Measurements from ENCODE around the gene HUNK.

The HUNK gene

GRCh38 chr21:31908106-31909031 lies 35.5 kb downstream of the HUNK start:
- TF ChIP-seq TSHZ2 (CRISPR knock-in tag; IDR thresholded peaks at IDR 0.05) (no peak), CSRNP3 (CRISPR knock-in tag; IDR thresholded peaks at IDR 0.05) (no peak), POU6F1 (CRISPR knock-in tag; IDR thresholded peaks at IDR 0.05; ENCODE audit: borderline replicate concordance, low read depth) (no peak), ZFP3 (CRISPR knock-in tag; IDR thresholded peaks at IDR 0.05) (no peak), OSR1 (CRISPR knock-in tag; IDR thresholded peaks at IDR 0.05) (no peak), ESRRG (CRISPR knock-in tag; IDR thresholded peaks at IDR 0.05) (no peak), TCF4 (CRISPR knock-in tag; IDR thresholded peaks at IDR 0.05; ENCODE audit: borderline replicate concordance) (no peak), RARB (CRISPR knock-in tag; IDR thresholded peaks at IDR 0.05) (no peak), PATZ1 (CRISPR knock-in tag; IDR thresholded peaks at IDR 0.05; ENCODE audit: borderline replicate concordance) (no peak), BACH2 (CRISPR knock-in tag; IDR thresholded peaks at IDR 0.05; ENCODE audit: borderline replicate concordance) (no peak)
- ATAC-seq: no peak

- ATAC-seq: no peak
- TF ChIP-seq SNAI2 (CRISPR knock-in tag; IDR thresholded peaks at IDR 0.05) (no peak), ISL1 (CRISPR knock-in tag; IDR thresholded peaks at IDR 0.05) (peak; percentile 29; the same call in 1 of the 2 replicates)
Observed at GRCh38 chr21:31909153-31910073, 36.6 kb downstream of the HUNK start.

GRCh38 chr21:31910074-31910470 lies 37.3 kb downstream of the HUNK start:
- ATAC-seq: no peak
- TF ChIP-seq ZNF565 (CRISPR knock-in tag; conservative IDR thresholded peaks at IDR 0.05; ENCODE audit: low read depth) (no peak), TCF4 (CRISPR knock-in tag; IDR thresholded peaks at IDR 0.05; ENCODE audit: borderline replicate concordance) (no peak), BACH2 (CRISPR knock-in tag; IDR thresholded peaks at IDR 0.05; ENCODE audit: borderline replicate concordance) (no peak), POU6F1 (CRISPR knock-in tag; IDR thresholded peaks at IDR 0.05; ENCODE audit: borderline replicate concordance, low read depth) (no peak), ZFP3 (CRISPR knock-in tag; IDR thresholded peaks at IDR 0.05) (no peak), GLIS3 (CRISPR knock-in tag; IDR thresholded peaks at IDR 0.05) (no peak), ZC3H10 (CRISPR knock-in tag; IDR thresholded peaks at IDR 0.05) (no peak), TSHZ2 (CRISPR knock-in tag; IDR thresholded peaks at IDR 0.05) (no peak), ZNF70 (CRISPR knock-in tag; IDR thresholded peaks at IDR 0.05) (no peak), ZFP30 (CRISPR knock-in tag; IDR thresholded peaks at IDR 0.05) (no peak), CREB5 (CRISPR knock-in tag; IDR thresholded peaks at IDR 0.05; ENCODE audit: low read depth) (no peak), SNAI2 (CRISPR knock-in tag; IDR thresholded peaks at IDR 0.05) (no peak), RARB (CRISPR knock-in tag; IDR thresholded peaks at IDR 0.05) (no peak), ARNTL (CRISPR knock-in tag; IDR thresholded peaks at IDR 0.05; ENCODE audit: borderline replicate concordance, low read depth) (no peak)

All from SK-N-SH treated with all-trans-retinoic acid at 6 μM for 48 hours (cell line).